ENCODE data around the gene EPHA7. TPM values are rescaled to one million over a fixed set of nuclear protein-coding genes. Genes with fewer than 3 reads are reported as not detected.

EPHA7 gene
- total RNA-seq, 4 donors from 2014 or later: 0.12 to 0.95 TPM; not detected in 2

- no peak for ATAC-seq (ENCODE audit: low FRiP score)
- no peak for DNase-seq (ENCODE audit: low spot score)
- TF ChIP-seq CTCF (IDR thresholded peaks at IDR 0.05): no peak
Observed at GRCh38 chr6:93424303-93425064, 5.1 kb upstream of the EPHA7 start.

GRCh38 chr6:93423542-93423941, 4.2 kb upstream of the EPHA7 start:
- ATAC-seq (ENCODE audit: low FRiP score) (no peak), DNase-seq (ENCODE audit: low spot score) (no peak)
- no peak for TF ChIP-seq CTCF (IDR thresholded peaks at IDR 0.05)

GRCh38 chr6:93420163-93420795, 920 bp upstream of the EPHA7 start:
- TF ChIP-seq CTCF (IDR thresholded peaks at IDR 0.05): no peak
- no peak for ATAC-seq (ENCODE audit: low FRiP score)
- DNase-seq (ENCODE audit: low spot score): no peak

GRCh38 chr6:93418408-93419303, 703 bp downstream of the EPHA7 start:
- ATAC-seq (ENCODE audit: low FRiP score) (peak; percentile 42), DNase-seq (ENCODE audit: low spot score) (no peak)

GRCh38 chr6:93418033-93418407, 1.3 kb downstream of the EPHA7 start:
- DNase-seq (ENCODE audit: low spot score) (no peak), ATAC-seq (ENCODE audit: low FRiP score) (no peak)
- no peak for TF ChIP-seq CTCF (IDR thresholded peaks at IDR 0.05)

More at GRCh38 chr6:93418408-93419303, 703 bp downstream of the EPHA7 start:
- no peak for TF ChIP-seq CTCF (IDR thresholded peaks at IDR 0.05)

GRCh38 chr6:93417421-93418013, 1.8 kb downstream of the EPHA7 start:
- DNase-seq (ENCODE audit: low spot score) (no peak), ATAC-seq (ENCODE audit: low FRiP score) (no peak)
- TF ChIP-seq CTCF (IDR thresholded peaks at IDR 0.05): no peak
